ENCODE data around the gene MARCHF10. TPM values are rescaled to one million over a fixed set of nuclear protein-coding genes. Genes with fewer than 3 reads are reported as not detected.

Gene MARCHF10
- total RNA-seq, 1 experiment from 2014 or later = not detected

DNA sequence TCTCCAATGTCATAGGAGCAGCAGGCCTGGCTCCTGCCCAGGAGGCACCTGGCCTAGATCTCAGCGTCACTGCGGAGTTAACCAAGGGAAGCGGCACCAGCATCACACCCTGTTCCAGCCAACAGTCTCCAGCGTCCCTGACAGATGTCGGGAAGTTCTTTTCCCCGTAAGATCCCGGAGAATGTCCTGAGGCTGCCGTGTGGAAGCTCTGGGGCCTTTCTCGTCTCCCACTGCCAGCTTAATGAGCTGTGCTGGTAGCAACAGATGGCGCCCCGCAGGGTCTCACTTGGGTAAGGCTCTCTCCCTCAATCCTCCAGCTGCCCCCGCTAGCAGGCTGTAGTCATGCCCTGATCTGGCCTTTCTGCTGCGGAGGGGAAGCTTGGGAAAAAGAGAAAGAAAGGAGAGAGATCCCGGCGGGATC, 57.5 kb downstream of the MARCHF10 start:
- no peaks in the 10 kb centered on the region for H3K79me2 ChIP-seq (ENCODE audit: insufficient read depth, low read length)
- intact Hi-C loops (cut with micrococcal nuclease) = no loop called here
- H3K4me2 ChIP-seq (ENCODE audit: low read length) = no peak overlapping the region
- H3K27ac ChIP-seq (ENCODE audit: low read depth, low read length) = no peak overlapping the region
- H3K27me3 ChIP-seq (ENCODE audit: insufficient read depth, low read length) = no peaks in the 10 kb centered on the region
- H4K20me1 ChIP-seq (ENCODE audit: insufficient read depth) = no peaks in the 10 kb centered on the region
- RAD21 ChIA-PET (ENCODE audit: low non-redundant PET in 1 of 2, low total read pairs in 2 of 2, uncharacterized antibody in 2 of 2, unreplicated experiment in 2 of 2) = no interaction called here
- ATAC-seq (no peak; the same call in 1 of the 2 replicates), DNase-seq (ENCODE audit: low read depth, low spot score) (no peak)
- H3K4me1 ChIP-seq (ENCODE audit: control insufficient read depth in 1 of 2, insufficient read depth in 2 of 2, low read length in 2 of 2) = no peaks in the 10 kb centered on the region
- POLR2A ChIA-PET = no interaction called here
- no peak for TF ChIP-seq CEBPB (IDR thresholded peaks at IDR 0.05; ENCODE audit: low read depth)
- no peak for TF ChIP-seq REST (IDR thresholded peaks at IDR 0.05; ENCODE audit: low read depth)
- no peak for TF ChIP-seq POLR2AphosphoS5 (IDR thresholded peaks at IDR 0.05; ENCODE audit: low read depth, low read length)
- TF ChIP-seq, protein P1, sequence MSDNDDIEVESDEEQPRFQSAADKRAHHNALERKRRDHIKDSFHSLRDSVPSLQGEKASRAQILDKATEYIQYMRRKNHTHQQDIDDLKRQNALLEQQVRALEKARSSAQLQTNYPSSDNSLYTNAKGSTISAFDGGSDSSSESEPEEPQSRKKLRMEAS (IDR thresholded peaks at IDR 0.05) = no peak
- no peak for TF ChIP-seq ZNF274 (IDR thresholded peaks at IDR 0.05; ENCODE audit: low read depth, low read length)
- TF ChIP-seq CBX3 (IDR thresholded peaks at IDR 0.05; ENCODE audit: low read depth) = no peak
- no peak overlapping the region for H2AFZ ChIP-seq (ENCODE audit: low read depth, low read length, poor library complexity, severe bottlenecking)
- no peak overlapping the region for H3K4me3 ChIP-seq (replicated peaks in 1 of 2; ENCODE audit: low read depth in 1 of 2, low read length in 2 of 2)
- CTCF ChIA-PET = no interaction called here
- no peaks in the 10 kb centered on the region for H3K36me3 ChIP-seq (ENCODE audit: control insufficient read depth in 1 of 2, insufficient read depth in 2 of 2, low read length in 2 of 2)
- H3K9me3 ChIP-seq (ENCODE audit: control insufficient read depth in 1 of 2, insufficient read depth in 1 of 2, low read depth in 1 of 2, low read length in 2 of 2) = no peaks in the 10 kb centered on the region
- H3K9ac ChIP-seq (ENCODE audit: low read length) = no peak overlapping the region
- no TSS peak for BruUV-seq (replicated peaks)
- H3K9me2 ChIP-seq (ENCODE audit: insufficient read depth) = no peaks in the 10 kb centered on the region

DNA sequence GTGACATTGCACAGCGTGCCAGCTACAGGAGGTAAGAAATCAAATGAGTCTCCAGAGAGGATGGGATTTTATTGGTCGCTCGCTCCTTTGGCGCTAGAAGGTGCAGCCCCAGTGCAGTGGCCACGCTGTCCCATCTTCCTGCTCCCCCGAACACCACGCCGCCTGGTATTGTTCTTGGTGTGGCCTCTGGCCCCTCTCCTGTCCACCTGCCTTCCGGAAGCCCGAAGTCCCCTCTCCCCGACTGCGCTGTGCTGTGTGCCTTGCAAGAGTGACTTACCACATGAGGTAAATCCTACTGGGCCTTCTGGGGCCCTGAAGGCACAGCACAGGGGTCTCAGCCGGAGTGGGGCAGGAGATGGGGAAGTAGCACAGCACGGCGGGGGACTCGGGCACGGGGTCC, 58.2 kb downstream of the MARCHF10 start:
- Histone ChIP-seq H3K9me3 (ENCODE audit: control insufficient read depth in 1 of 2, insufficient read depth in 1 of 2, low read depth in 1 of 2, low read length in 2 of 2) (no peaks in the 10 kb centered on the region), H3K79me2 (ENCODE audit: insufficient read depth, low read length) (no peaks in the 10 kb centered on the region), H3K9me2 (ENCODE audit: insufficient read depth) (no peaks in the 10 kb centered on the region), H3K9ac (ENCODE audit: low read length) (no peak overlapping the region), H3K36me3 (ENCODE audit: control insufficient read depth in 1 of 2, insufficient read depth in 2 of 2, low read length in 2 of 2) (no peaks in the 10 kb centered on the region), H3K4me1 (ENCODE audit: control insufficient read depth in 1 of 2, insufficient read depth in 2 of 2, low read length in 2 of 2) (no peaks in the 10 kb centered on the region), H3K27ac (ENCODE audit: low read depth, low read length) (no peak overlapping the region), H3K4me2 (ENCODE audit: low read length) (no peak overlapping the region), H2AFZ (ENCODE audit: low read depth, low read length, poor library complexity, severe bottlenecking) (no peak overlapping the region), H4K20me1 (ENCODE audit: insufficient read depth) (no peaks in the 10 kb centered on the region), H3K4me3 (replicated peaks in 1 of 2; ENCODE audit: low read depth in 1 of 2, low read length in 2 of 2) (no peak overlapping the region), H3K27me3 (ENCODE audit: insufficient read depth, low read length) (no peaks in the 10 kb centered on the region)
- no TSS peak for BruUV-seq (replicated peaks)
- ATAC-seq (no peak), DNase-seq (ENCODE audit: low read depth, low spot score) (no peak)
- ChIA-PET CTCF (no interaction called here), RAD21 (ENCODE audit: low non-redundant PET in 1 of 2, low total read pairs in 2 of 2, uncharacterized antibody in 2 of 2, unreplicated experiment in 2 of 2) (no interaction called here), POLR2A (no interaction called here)
- intact Hi-C loops (cut with micrococcal nuclease) = no loop called here
- TF ChIP-seq EZH2 (IDR thresholded peaks at IDR 0.05) = no peak
- no peak for TF ChIP-seq SRF (IDR thresholded peaks at IDR 0.05; ENCODE audit: low read depth)
- TF ChIP-seq RAD21 (IDR thresholded peaks at IDR 0.05; ENCODE audit: low read depth) = no peak
- TF ChIP-seq YY1 (IDR thresholded peaks at IDR 0.05; ENCODE audit: extremely low read depth, insufficient replicate concordance, low read depth, low read length) = no peak
- TF ChIP-seq CTCF (IDR thresholded peaks at IDR 0.05 in 2 of 3, conservative IDR thresholded peaks at IDR 0.05 in 1 of 3; ENCODE audit: borderline replicate concordance in 1 of 3, insufficient read depth in 1 of 3, low read depth in 2 of 3, low read length in 2 of 3) = no peak
- TF ChIP-seq JUND (IDR thresholded peaks at IDR 0.05) = no peak
